Esophagus squamous epithelium (tissue), 4 donors: ENCODE measurements around the gene ATP8A2.

Experiments
- POLR2A ChIP-seq, 4 donors: fragments of 450-650 bp; IDR thresholded peaks; one replicate each; pipeline ENCODE4 v1.6.1; 2017; ENCODE audit warnings: antibody characterized with exemption in 4 of 4, mild to moderate bottlenecking in 4 of 4, moderate library complexity in 3 of 4
- TF ChIP-seq, protein P1 (sequence below), 6 experiments: fragments of 450-650 bp in 4 of 6; fragments of 200-600 bp in 2 of 6; sonication (generic) in 2 of 6; IDR thresholded peaks; one replicate each; pipeline ENCODE4 v1.5.1; 2016 to 2019; ENCODE audit warnings: antibody characterized with exemption in 6 of 6, mild to moderate bottlenecking in 4 of 6, moderate library complexity in 4 of 6

DNA sequence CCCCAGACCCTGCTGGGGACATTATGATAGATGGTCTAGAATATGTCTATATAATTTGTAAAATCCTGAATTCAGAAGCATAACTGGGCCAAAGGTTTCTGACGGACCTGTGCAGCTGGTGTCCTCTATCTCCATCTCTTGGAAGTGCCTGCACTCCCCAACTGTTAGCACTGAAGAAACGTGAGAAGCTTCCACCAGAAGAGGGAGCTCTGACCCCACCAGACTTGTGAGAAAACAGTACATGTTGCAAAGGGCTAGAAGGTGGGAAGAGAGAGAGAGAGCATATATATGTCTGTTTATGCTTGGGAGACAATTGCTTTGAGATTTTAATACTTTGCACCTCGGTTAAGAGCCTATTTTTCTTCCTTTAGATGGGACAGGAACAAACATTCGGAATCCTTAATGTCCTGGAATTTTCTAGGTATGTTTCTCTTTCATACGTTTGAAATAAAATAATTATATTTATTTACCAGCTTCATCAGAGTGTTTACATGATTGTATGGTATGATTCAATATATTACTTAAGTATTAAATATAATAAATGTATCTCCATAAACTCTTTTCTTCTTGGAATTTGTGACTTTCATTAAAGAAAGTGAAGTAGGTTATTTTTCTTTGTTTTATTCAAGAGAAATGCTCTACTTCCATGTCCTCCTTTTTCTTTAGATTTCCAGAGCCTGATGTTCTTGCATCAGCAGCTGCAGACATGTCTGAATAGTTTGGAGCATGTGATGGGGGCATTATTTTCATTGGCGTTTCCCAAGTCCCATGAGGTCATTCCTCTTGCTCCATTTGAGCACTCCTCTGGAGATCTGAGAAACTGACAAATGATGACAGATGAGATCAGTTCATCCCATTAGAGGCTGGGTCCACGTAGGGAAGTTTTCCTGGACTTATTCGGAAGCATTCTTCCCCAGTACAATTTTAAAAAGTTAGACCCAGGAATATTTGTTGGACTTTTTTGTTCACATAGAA, 202.9 kb downstream of the ATP8A2 start:
- TF ChIP-seq, protein P1, sequence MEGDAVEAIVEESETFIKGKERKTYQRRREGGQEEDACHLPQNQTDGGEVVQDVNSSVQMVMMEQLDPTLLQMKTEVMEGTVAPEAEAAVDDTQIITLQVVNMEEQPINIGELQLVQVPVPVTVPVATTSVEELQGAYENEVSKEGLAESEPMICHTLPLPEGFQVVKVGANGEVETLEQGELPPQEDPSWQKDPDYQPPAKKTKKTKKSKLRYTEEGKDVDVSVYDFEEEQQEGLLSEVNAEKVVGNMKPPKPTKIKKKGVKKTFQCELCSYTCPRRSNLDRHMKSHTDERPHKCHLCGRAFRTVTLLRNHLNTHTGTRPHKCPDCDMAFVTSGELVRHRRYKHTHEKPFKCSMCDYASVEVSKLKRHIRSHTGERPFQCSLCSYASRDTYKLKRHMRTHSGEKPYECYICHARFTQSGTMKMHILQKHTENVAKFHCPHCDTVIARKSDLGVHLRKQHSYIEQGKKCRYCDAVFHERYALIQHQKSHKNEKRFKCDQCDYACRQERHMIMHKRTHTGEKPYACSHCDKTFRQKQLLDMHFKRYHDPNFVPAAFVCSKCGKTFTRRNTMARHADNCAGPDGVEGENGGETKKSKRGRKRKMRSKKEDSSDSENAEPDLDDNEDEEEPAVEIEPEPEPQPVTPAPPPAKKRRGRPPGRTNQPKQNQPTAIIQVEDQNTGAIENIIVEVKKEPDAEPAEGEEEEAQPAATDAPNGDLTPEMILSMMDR (IDR thresholded peaks at IDR 0.05): peak; percentile 34 to 82 (median 69)
- no peak for TF ChIP-seq POLR2A (IDR thresholded peaks at IDR 0.05)
